RWPE1 (cell line): ENCODE results near the gene PKNOX1.
A peak's percentile ranks its signal among the peaks of the same experiment; 100 is the strongest.
"Not testable (repeated sequence)": the region's sequence is repeated elsewhere in the genome, so short reads cannot be mapped to it uniquely, and the experiment has no call there.

ENCODE experiments used
- CTCF ChIA-PET: fragments of 350-600 bp; sonication (Branson Sonifier 250); formaldehyde crosslinking; extraction: SDS; loops from one replicate; lab custom pipeline; 2021; lab: Yijun Ruan, JAX
- POLR2A ChIA-PET: fragments of 400-600 bp; formaldehyde crosslinking; extraction: SDS; loops from one replicate; lab custom pipeline; 2020; ENCODE audit warnings: antibody characterized with exemption; ENCODE audit not compliant: low non-redundant PET; lab: Yijun Ruan, JAX
- DNase-seq: peaks from one replicate; pipeline ENCODE4 v3.0.0; 2012; ENCODE audit warnings: low spot score
- H3K27ac ChIP-seq: fragments of 450-650 bp; 2 replicates; pipeline ENCODE4 v1.5.1; 2017

Gene PKNOX1

DNA sequence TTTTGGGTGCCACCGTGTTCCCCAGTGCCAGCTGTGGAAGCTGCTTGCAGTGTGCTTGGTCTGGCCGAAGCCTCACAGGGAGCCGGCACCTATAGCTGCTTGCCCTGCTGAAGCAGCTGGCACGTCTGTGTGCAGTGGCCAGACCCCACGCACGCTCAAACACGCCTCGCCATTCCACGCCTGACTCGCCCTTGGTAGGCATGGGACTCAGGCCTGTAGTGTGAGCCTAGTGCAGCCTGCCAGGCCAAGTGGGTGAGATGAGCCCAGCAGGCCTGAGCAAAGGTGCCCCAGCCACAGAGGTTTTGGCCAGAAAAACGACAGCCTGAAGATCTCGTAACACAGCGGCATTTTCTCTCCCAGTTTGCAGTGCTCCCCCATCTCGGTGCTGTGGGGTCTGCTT lies 68.9 kb downstream of the PKNOX1 start:
- DNase-seq, H3K27ac ChIP-seq, POLR2A ChIA-PET, CTCF ChIA-PET: not testable (repeated sequence)

DNA sequence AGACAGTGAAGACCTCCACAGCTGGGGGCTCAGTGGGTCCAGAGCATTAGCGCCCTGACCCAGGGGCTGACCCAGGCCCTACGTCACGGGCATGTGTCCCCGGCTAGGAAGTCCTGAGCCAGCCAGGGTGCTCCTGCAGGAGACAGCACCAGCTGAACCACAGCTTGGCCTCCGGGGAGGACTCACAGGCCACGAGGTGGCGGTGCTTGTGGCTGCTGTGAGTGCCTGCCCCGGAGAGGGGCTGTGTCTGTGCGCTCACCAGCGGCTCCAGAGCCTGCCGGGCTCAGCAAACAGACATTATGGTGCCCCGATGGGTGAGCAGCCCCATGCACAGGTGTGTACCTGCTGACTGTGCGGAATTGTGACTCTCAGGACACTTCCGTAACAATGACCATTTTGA lies 70.2 kb downstream of the PKNOX1 start:
- H3K27ac ChIP-seq, DNase-seq, CTCF ChIA-PET, POLR2A ChIA-PET: not testable (repeated sequence)

- H3K27ac ChIP-seq, result peak overlapping the region; percentile 84
- CTCF ChIA-PET, POLR2A ChIA-PET, DNase-seq: not testable (repeated sequence)
Observed at GRCh38 chr21:43045165-43045875, 71.0 kb downstream of the PKNOX1 start.

DNA sequence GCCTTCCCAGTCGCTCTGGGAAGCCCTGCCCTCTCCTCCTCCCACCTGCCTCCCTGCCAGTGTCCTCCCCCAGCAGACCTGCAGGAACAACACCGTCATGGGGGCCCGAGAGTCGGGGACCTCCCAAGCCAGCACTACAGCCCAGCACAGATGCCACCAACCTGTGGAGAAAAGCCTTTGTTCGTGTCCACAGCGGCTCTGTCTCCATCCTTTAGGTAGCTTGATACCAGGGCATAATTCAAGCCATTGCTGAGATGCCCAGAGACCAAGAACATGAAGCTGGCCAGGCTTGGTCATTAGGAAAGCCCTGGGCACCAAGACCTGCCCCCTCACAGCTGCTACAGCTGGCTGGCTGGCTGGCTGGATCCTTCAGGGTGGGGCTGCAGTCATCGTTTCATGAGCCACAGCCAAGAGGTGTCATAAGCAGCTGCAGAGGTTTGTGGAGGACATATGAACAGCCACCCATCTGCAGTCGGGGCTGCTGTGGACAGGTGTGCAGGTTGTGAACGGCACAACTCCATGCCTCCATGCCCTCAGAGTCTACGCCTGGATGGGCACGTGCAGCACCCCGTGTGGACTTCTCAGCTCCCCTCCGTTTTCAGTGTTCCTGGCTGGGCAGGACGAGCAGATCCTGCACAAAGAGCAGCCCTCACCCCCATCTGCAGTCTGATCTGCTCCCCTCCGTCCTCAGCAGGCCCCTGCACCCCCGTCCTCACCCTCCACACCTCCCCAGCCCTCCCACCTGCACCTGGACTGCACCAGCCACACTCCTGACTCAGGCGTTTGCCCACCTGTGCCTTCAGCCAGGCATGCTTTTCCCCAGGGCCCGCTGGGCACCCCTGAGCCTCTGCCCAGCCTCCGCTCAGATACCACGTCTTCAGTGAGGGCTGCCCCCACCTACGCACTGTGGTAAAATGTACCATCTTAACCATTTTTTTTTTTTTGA lies 71.8 kb downstream of the PKNOX1 start:
- CTCF ChIA-PET, POLR2A ChIA-PET, DNase-seq: not testable (repeated sequence)
- peak overlapping the region; percentile 84 for H3K27ac ChIP-seq

GRCh38 chr21:43053112-43053511 lies 78.8 kb downstream of the PKNOX1 start:
- DNase-seq, POLR2A ChIA-PET, CTCF ChIA-PET, H3K27ac ChIP-seq: not testable (repeated sequence)

DNA sequence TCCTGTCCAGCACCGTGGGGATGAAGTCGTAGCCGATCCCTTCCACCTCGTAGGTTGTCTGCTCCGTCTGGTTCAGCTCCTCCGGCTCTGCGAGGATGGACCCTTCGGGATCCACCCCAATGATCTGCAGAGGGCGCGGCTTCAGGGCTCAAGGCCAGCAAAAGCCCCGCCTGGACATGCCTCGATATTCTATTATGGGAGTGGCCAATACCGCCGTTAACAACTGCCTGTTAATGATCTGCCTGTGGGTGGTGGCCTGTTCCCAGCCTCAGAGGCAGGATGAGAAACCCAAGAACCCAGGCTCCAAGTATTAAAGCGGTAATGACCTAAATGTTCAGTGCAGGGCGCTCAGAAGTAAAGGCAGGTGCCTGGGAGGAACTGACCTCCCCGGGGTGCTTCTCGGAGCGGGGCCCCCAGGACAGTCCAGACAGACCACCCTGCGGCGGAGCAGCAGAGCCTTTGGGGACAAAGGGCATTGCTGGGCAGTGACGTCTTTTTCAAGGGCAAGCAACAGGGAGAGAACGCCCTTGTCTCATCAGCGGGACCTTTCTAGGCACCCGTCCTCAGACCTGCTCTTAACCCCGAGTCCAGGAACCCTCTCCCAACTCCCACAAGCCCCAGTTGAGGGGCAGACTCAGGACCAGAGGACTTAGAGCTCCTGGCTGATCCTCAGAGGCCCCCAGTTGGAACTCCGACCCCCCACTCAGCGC lies 88.7 kb downstream of the PKNOX1 start:
- H3K27ac ChIP-seq, CTCF ChIA-PET, DNase-seq, POLR2A ChIA-PET: not testable (repeated sequence)

DNA sequence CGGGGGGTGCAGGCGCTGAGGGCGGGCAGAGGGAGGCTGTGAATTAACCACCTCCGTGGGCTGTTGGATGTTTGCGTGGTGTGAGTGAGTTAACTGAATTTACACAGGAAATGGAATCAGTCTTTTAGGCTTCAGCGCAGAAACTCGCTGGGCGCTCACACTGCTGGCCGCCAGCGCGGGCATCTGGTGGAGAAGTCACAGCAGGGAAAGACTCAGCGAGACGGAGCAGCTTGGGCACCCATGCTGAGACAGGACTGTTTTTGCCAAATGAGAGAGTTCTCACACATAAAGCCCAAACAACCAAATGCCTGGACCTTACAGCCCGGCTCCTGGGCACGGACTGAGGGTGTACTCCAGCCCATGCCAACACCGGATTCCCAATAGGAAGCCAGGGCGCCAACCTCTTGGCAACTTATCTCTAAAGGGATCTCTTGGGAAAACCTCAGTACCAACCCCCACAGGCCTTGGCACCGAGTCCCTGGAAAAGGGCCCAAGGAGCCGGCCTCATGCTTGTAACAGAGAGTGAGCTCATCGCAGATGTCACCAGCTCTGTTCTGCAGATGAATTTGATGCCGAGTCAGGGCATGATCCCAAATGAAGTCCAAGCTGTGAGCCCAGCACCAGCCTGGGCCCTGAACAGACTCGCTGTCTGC lies 90.0 kb downstream of the PKNOX1 start:
- H3K27ac ChIP-seq, CTCF ChIA-PET, DNase-seq, POLR2A ChIA-PET: not testable (repeated sequence)

DNA sequence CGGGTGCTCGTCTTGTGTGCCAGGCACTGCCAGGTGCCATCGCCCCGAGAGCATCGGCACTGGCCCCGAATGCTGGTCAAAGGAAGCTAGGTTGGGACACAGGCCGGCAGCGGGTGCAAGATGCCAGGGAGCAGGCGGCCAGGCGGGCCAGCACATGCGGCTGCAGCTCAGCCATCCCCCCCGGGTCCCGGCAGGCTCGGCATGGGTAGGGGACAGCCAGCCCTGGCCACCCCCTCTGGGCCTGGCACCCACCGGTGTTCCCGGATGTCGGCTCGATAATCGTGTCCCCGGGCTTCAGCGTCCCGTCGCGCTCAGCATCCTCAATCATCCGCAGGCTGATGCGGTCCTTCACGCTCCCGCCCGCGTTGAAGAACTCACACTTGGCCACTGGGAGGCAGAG lies 91.6 kb downstream of the PKNOX1 start:
- CTCF ChIA-PET, DNase-seq, H3K27ac ChIP-seq, POLR2A ChIA-PET: not testable (repeated sequence)

DNA sequence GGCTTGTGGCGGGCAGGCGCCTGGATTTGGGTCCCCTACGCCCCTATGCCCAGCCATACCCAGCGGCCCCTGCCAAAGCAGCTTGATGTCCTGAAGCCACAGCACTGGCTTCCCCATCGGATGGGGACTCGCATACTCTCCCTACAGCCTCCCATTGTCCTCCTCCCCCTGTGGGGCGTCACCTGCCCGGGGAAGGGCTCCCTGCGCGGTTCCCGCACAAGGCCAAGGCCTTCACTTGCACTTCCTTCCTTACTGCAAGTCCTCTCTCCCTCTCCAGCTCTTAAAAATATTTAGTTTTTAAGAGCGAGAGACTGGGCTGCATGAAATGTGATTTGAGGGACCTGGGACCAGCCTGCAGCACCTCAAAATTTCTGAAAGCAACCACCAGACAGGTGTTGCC lies 92.3 kb downstream of the PKNOX1 start:
- POLR2A ChIA-PET, CTCF ChIA-PET, DNase-seq, H3K27ac ChIP-seq: not testable (repeated sequence)

- H3K27ac ChIP-seq, POLR2A ChIA-PET, DNase-seq, CTCF ChIA-PET: not testable (repeated sequence)
Observed at GRCh38 chr21:43068065-43068464, 93.7 kb downstream of the PKNOX1 start.

DNA sequence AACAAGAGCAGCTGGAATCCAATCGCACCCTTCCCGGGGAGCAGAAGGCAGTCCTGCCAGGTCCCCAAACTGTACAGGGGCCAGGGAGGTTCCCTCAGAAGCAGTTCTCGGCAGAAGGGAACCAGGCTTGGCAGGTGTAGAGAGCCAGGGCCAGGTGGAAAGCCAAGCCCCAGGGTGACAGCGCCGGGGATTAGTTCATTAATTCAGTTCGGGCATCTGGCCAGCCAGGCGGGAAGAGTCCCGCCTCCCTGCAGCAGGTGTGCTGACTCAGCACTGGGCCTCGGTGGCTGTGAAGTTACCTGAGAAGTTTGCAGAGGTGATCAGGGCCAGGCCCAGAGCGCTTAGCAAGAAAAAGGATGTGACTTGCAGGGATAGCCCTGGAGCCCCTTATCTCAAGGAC lies 95.3 kb downstream of the PKNOX1 start:
- DNase-seq, POLR2A ChIA-PET, H3K27ac ChIP-seq, CTCF ChIA-PET: not testable (repeated sequence)

DNA sequence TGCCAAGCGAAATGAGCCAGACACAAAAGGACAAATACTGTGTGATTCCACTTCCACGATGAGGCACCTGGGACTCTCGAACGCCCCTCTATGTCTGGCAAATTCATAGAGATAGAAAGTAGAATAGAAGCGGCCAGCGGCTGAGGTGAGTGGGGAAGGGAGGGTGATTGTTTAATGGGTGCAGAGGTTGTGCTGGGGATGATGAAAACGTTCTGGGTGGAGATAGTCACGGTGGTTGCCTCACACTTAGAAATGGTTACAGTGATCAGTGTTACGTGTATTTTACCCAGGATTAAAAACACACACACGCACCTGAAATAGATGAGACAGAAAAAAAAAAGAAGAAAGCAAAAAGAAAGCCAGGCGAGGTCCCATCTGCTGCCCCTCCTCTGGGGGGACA lies 98.4 kb downstream of the PKNOX1 start:
- POLR2A ChIA-PET, H3K27ac ChIP-seq, CTCF ChIA-PET, DNase-seq: not testable (repeated sequence)

GRCh38 chr21:43074401-43075169 lies 100.2 kb downstream of the PKNOX1 start:
- CTCF ChIA-PET, DNase-seq, POLR2A ChIA-PET, H3K27ac ChIP-seq: not testable (repeated sequence)

DNA sequence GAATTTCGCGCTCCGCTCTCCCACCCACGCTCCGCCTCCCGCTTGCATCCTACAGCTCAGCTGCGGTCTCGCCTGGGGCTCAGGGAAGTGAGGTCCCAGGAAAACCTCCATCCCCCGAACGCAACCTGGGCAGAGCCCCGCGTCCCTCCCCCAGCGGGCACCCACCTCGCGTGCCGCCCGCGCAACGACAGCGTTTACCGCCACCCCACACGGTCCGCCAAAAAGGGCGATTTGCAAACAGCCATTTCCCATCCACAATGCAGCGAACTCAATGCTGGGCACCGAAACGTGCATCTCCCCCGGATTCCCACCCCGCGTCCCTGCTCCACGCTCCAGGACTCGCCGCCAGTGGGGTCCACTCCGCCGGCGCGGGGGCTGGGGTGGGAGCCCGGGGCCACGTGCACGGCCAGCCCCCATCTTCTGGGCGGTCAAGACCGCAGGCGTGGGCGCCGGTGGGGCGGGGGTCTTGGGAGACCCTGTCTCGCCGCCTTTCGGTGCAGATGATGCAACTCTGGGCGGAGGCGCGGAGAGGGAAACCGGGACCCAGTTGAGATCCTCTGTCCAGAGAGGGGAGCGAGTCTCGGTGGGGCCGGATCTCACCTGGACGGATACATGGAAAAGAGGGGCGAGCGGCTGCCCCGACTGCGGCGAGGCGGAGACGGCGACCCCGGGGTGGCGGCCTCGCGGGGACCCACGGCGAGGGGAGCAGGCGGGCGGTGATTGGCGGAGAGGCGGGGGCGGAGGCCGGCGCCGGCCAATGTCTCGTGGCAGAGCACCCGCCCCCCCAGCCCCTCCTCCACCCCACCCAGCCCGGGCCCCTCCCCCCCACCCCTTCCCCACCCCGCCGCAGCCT lies 101.0 kb downstream of the PKNOX1 start, which contains the start of gene CBS:
CBS (minus strand) TSS at position 666 of the 853 bp plus-strand sequence. CDS start 3,642 bp downstream, outside the sequence.
- CTCF ChIA-PET, DNase-seq, POLR2A ChIA-PET, H3K27ac ChIP-seq: not testable (repeated sequence)

DNA sequence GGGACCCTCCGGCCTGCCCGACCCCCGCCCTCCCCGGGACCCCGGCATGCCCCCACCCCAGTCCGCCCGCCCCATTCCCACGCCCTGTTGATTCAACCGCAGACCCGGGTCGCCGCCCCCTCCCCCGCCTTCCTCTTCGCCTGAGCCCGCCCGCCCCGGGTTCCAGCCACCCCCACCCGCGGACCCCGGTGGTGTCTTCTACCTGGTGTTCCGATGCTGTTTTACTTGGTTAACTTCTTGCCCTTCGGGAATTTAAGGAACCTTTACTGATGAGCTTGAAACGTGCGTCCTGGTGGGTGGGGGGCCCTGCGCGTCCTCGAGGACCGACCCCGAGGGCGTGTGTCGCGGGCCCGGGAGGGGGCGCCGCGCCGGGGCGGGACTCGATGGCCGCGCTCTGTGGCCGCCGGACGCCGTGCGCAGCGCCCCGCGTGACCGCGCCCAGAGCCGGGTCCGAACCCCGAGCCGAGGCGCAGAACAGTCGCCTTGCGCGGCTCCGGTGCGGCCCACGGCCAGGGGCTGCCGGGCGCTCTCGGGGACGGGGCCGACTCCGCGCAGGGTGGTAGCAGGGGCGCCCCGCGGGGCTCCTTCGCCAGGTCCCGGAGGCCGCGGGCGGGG lies 101.8 kb downstream of the PKNOX1 start:
- DNase-seq, H3K27ac ChIP-seq, POLR2A ChIA-PET, CTCF ChIA-PET: not testable (repeated sequence)
